A673 (cell line): Measurements from ENCODE around the gene HMCN2.

Experiments
- CTCF ChIP-seq: fragments of 300-800, 200-600 bp; sonication (generic); conservative IDR thresholded peaks from 2 replicates; pipeline ENCODE4 v1.5.1; 2017; ENCODE audit warnings: low read depth, mild to moderate bottlenecking, antibody characterized with exemption, low read length, moderate library complexity, mixed read lengths
- EZH2 ChIP-seq: fragments of 200-600 bp; sonication (generic); IDR thresholded peaks from 2 replicates; pipeline ENCODE4 v1.6.1; 2017; ENCODE audit warnings: borderline replicate concordance, low read depth, mild to moderate bottlenecking, mixed read lengths, antibody characterized with exemption, low read length; ENCODE audit not compliant: poor library complexity, severe bottlenecking

GRCh38 chr9:130433947-130434262 is 168.3 kb downstream of the HMCN2 start:
- TF ChIP-seq CTCF (no peak), EZH2 (no peak)
